IMR-90 (cell line): ENCODE results near the gene TOMM20L. TPM values are rescaled to one million over a fixed set of nuclear protein-coding genes. Genes with fewer than 3 reads are reported as not detected.
"Not testable (repeated sequence)": the region's sequence is repeated elsewhere in the genome, so short reads cannot be mapped to it uniquely, and the experiment has no call there.

Experiments used
- ATAC-seq: fragments of 200-7000 bp; cut with Tn5 transposase; 2 replicates; pipeline ENCODE4 v1.9.1; 2020; ENCODE audit warnings: low read depth, mild to moderate bottlenecking, moderate library complexity
- BruUV-seq: library from RNA; stranded (reverse); fragments of 400-500 nt; replicated peaks from 2 replicates; lab custom pipeline; 2021; lab: Mats Ljungman, UMichigan
- CTCF ChIA-PET: fragments of 300-600 bp; formaldehyde crosslinking; extraction: SDS; loops from one replicate; lab custom pipeline; 2021; ENCODE audit warnings: antibody characterized with exemption; lab: Yijun Ruan, JAX
- POLR2A ChIA-PET: fragments of 300-600 bp; sonication (Branson Sonifier 250); formaldehyde crosslinking; loops from one replicate; lab custom pipeline; 2022; ENCODE audit warnings: antibody characterized with exemption; ENCODE audit not compliant: unreplicated experiment; lab: Charles Lee
- DNase-seq: peaks from one replicate; pipeline ENCODE4 v3.0.0; 2013
- H2AFZ ChIP-seq: replicated peaks from 2 replicates; pipeline ENCODE3; 2013; ENCODE audit warnings: low read length, mild to moderate bottlenecking; ENCODE audit not compliant: poor library complexity
- H2AK5ac ChIP-seq: 2 replicates; pipeline ENCODE4 v1.6.1; 2013; ENCODE audit warnings: low read depth, low read length, inconsistent platforms
- H2AK9ac ChIP-seq: replicated peaks from 2 replicates; pipeline ENCODE3; 2013; ENCODE audit warnings: mild to moderate bottlenecking, low read depth, low read length, moderate library complexity; ENCODE audit not compliant: poor library complexity
- H2BK120ac ChIP-seq: 2 replicates; pipeline ENCODE4 v1.6.1; 2013; ENCODE audit warnings: low read depth, low read length, inconsistent platforms
- H2BK15ac ChIP-seq: 3 replicates; pipeline ENCODE4 v1.6.1; 2013; ENCODE audit warnings: low read depth, low read length, inconsistent platforms
- H2BK20ac ChIP-seq: 2 replicates; pipeline ENCODE4 v1.6.1; 2013; ENCODE audit warnings: low read depth, mild to moderate bottlenecking, inconsistent platforms, low read length, moderate library complexity
- H2BK5ac ChIP-seq: 2 replicates; pipeline ENCODE4 v1.6.1; 2013; ENCODE audit warnings: mild to moderate bottlenecking, low read depth, low read length, inconsistent platforms; ENCODE audit not compliant: poor library complexity, severe bottlenecking
- H3K14ac ChIP-seq: replicated peaks from 2 replicates; pipeline ENCODE4 v1.6.1; 2013; ENCODE audit warnings: low read depth, low read length, inconsistent platforms
- H3K18ac ChIP-seq: 2 replicates; pipeline ENCODE4 v1.6.1; 2013; ENCODE audit warnings: low read depth, low read length, control low read depth
- H3K23ac ChIP-seq: 2 replicates; pipeline ENCODE4 v1.6.1; 2013; ENCODE audit warnings: low read depth, low read length, inconsistent platforms
- H3K27ac ChIP-seq: 2 replicates; pipeline ENCODE4 v1.5.1; 2013; ENCODE audit warnings: mild to moderate bottlenecking, control low read depth, low read length; ENCODE audit not compliant: insufficient read depth
- H3K27me3 ChIP-seq: 2 replicates; pipeline ENCODE4 v1.6.1; 2013; ENCODE audit warnings: low read length; ENCODE audit not compliant: control insufficient read depth, insufficient read depth
- H3K36me3 ChIP-seq: 2 replicates; pipeline ENCODE4 v1.6.1; 2013; ENCODE audit warnings: low read length, mixed read lengths; ENCODE audit not compliant: control insufficient read depth, insufficient read depth
- H3K4ac ChIP-seq: 2 replicates; pipeline ENCODE4 v1.6.1; 2013; ENCODE audit warnings: low read depth, low read length, inconsistent platforms
- H3K4me1 ChIP-seq: 2 replicates; pipeline ENCODE4 v1.6.1; 2013; ENCODE audit warnings: low read length, mixed read lengths; ENCODE audit not compliant: control insufficient read depth, insufficient read depth
- H3K4me2 ChIP-seq: 2 replicates; pipeline ENCODE4 v1.6.1; 2013; ENCODE audit warnings: low read depth, mild to moderate bottlenecking, control low read depth, low read length, moderate library complexity
- H3K4me3 ChIP-seq: 2 replicates; pipeline ENCODE4 v1.5.1; 2013; ENCODE audit warnings: low read depth, mild to moderate bottlenecking, control low read depth, low read length, moderate library complexity; ENCODE audit not compliant: insufficient read depth
- H3K56ac ChIP-seq: 2 replicates; pipeline ENCODE4 v1.6.1; 2013; ENCODE audit warnings: low read length, inconsistent platforms; ENCODE audit not compliant: insufficient read depth; ENCODE audit errors: extremely low read depth
- H3K79me1 ChIP-seq, 2 experiments: 2 replicates each; pipeline ENCODE4 v1.6.1; 2013; ENCODE audit warnings: low read length in 2 of 2, inconsistent platforms in 1 of 2, low read depth in 1 of 2
- H3K9ac ChIP-seq: 2 replicates; pipeline ENCODE4 v1.6.1; 2013; ENCODE audit warnings: low read depth, low read length, control low read depth
- H3K9me1 ChIP-seq: 2 replicates; pipeline ENCODE4 v1.6.1; 2013; ENCODE audit warnings: low read length, inconsistent platforms; ENCODE audit not compliant: insufficient read depth
- H3K9me3 ChIP-seq: 2 replicates; pipeline ENCODE4 v1.6.1; 2013; ENCODE audit warnings: low read length; ENCODE audit not compliant: control insufficient read depth, insufficient read depth
- H4K20me1 ChIP-seq: 2 replicates; pipeline ENCODE4 v1.6.1; 2013; ENCODE audit warnings: low read length, inconsistent platforms; ENCODE audit not compliant: insufficient read depth
- H4K5ac ChIP-seq: 2 replicates; pipeline ENCODE4 v1.6.1; 2013; ENCODE audit warnings: mild to moderate bottlenecking, low read depth, low read length, control low read depth
- H4K8ac ChIP-seq, 2 experiments: 2 replicates each; pipeline ENCODE4 v1.6.1; 2013; ENCODE audit warnings: low read depth in 2 of 2, low read length in 2 of 2, control low read depth in 1 of 2, inconsistent platforms in 1 of 2
- H4K91ac ChIP-seq: 2 replicates; pipeline ENCODE4 v1.6.1; 2013; ENCODE audit warnings: low read depth, low read length, inconsistent platforms; ENCODE audit not compliant: insufficient read depth
- WGBS, 2 experiments: methylation state at CpG; one replicate each; pipeline versions ENCODE4 v1.1.5 to v1.1.7; 2013; ENCODE audit warnings: missing lambda C conversion rate in 2 of 2; ENCODE audit not compliant: insufficient read length in 1 of 2; ENCODE audit errors: extremely low coverage in 2 of 2; 5-methylcytosine and 5-hydroxymethylcytosine counted together
- dilution Hi-C: fragments of 300-500 bp; cut with HindIII; formaldehyde crosslinking; loops from one replicate; pipeline ENCODE4 v1.14.3; 2018; ENCODE audit warnings: low sequenced_read_pairs; ENCODE audit not compliant: unreplicated experiment
- in situ Hi-C: fragments of 300-500 bp; cut with MboI; formaldehyde crosslinking; loops from 3 replicates; pipeline ENCODE4 v1.14.3; 2019; ENCODE audit warnings: low sequenced_read_pairs, inconsistent platforms, mixed read lengths
- intact Hi-C: fragments of 100-400 bp; cut with micrococcal nuclease; formaldehyde crosslinking; loops from 2 replicates; pipeline ENCODE4 v1.10.0; 2022
- polyA plus RNA-seq, 3 experiments: library from polyadenylated mRNA; depleted of rRNA; stranded (reverse); fragments of >200 nt; gene quantifications; 2 replicates each; pipeline ENCODE4 v1.2.3, GENCODE V29; 2012; ENCODE audit warnings: low replicate concordance in 1 of 3
- total RNA-seq: library from RNA; depleted of rRNA; stranded (reverse); fragments of >200 nt; gene quantifications from 2 replicates; pipeline ENCODE4 v1.2.3, GENCODE V29; 2012
- TF ChIP-seq, protein P1 (sequence below): fragments of 150-350 bp; IDR thresholded peaks from 2 replicates; pipeline ENCODE4 v1.6.1; 2017; ENCODE audit warnings: mild to moderate bottlenecking, antibody characterized with exemption, low read length, low read depth

Gene TOMM20L
- total and polyA plus RNA-seq, 2 of the 4 experiments (the other 2 are of a cell fraction), result not detected

DNA sequence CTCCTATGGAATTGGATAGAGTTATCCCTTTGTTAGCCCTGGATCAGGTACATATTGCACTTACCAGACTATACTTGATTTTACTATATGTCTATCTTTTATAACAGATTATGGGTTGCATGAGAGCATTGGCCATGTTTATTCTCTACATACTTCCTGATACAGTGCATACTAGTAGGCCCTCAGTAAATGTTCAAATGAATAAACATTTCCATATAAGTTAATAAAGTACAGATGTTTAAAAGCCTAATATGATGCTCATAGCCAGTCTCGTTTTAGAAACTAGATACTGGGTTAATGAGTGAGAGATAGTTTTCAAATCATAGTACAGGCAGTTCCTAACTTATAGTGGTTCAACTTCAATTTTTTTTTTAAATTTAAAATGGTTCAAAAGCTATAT is 39.5 kb upstream of the TOMM20L start:
- Histone ChIP-seq H2BK5ac (peak overlapping the region; percentile 74), H2AK9ac (no peak overlapping the region), H3K79me1 (peaks cover 0 to 2% of the 10 kb centered on the region in 2 experiments; a peak in 1 of 4 replicates), H3K27me3 (no peaks in the 10 kb centered on the region), H3K36me3 (peaks cover 23% of the 10 kb centered on the region), H4K8ac (peak overlapping the region; percentile 4 to 72; a peak in 2 of 4 replicates), H3K9me1 (no peaks in the 10 kb centered on the region), H2AK5ac (no peak overlapping the region), H3K56ac (no peak overlapping the region), H3K4ac (no peak overlapping the region), H4K5ac (peak overlapping the region; percentile 78; the same call in 1 of the 2 replicates), H3K4me1 (peaks cover 3% of the 10 kb centered on the region; the same call in 1 of the 2 replicates), H4K20me1 (no peaks in the 10 kb centered on the region), H3K4me2 (peak overlapping the region; percentile 49; the same call in 1 of the 2 replicates), H3K9ac (no peak overlapping the region), H3K18ac (peak overlapping the region; percentile 85), H3K14ac (no peak overlapping the region), H2BK120ac (peak overlapping the region; percentile 65; the same call in 1 of the 2 replicates), H3K27ac (peak overlapping the region; percentile 69; the same call in 1 of the 2 replicates), H2BK15ac (no peak overlapping the region), H3K9me3 (no peaks in the 10 kb centered on the region), H3K23ac (no peak overlapping the region), H4K91ac (peak overlapping the region; percentile 68), H2BK20ac (peak overlapping the region; percentile 48; the same call in 1 of the 2 replicates), H3K4me3 (no peak overlapping the region), H2AFZ (no peak overlapping the region)
- BruUV-seq, result no TSS peak
- ChIA-PET POLR2A (no interaction called here), CTCF (interaction anchor here (0.7 kb wide), 1 partner anchor 27 kb away, joined by 3 read pairs; no protein-coding TSS in a partner anchor)
- in situ Hi-C loops (no loop called here), dilution Hi-C loops (no loop called here), intact Hi-C loops (loop anchor here (5.0 kb wide), 1 partner anchor 54 kb away; no protein-coding TSS in a partner anchor)
- TF ChIP-seq, protein P1, sequence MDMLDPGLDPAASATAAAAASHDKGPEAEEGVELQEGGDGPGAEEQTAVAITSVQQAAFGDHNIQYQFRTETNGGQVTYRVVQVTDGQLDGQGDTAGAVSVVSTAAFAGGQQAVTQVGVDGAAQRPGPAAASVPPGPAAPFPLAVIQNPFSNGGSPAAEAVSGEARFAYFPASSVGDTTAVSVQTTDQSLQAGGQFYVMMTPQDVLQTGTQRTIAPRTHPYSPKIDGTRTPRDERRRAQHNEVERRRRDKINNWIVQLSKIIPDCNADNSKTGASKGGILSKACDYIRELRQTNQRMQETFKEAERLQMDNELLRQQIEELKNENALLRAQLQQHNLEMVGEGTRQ, result no peak
- peak; percentile 61 for DNase-seq
- no CpG with 5 or more reads among the region's 1 CpG for WGBS, 2 experiments
- ATAC-seq, result peak; percentile 90

GRCh38 chr14:58362272-58362671 is 33.5 kb upstream of the TOMM20L start:
- intact Hi-C loops, result loop anchor here (1.0 to 5.0 kb wide), 2 partner anchors 40 to 45 kb away; no protein-coding TSS in a partner anchor
- WGBS, 2 experiments, result no CpG with 5 or more reads among the region's 1 CpG
- H4K91ac ChIP-seq, result not testable (repeated sequence)

More at GRCh38 chr14:58362272-58362671, 33.5 kb upstream of the TOMM20L start:
- H2AK9ac ChIP-seq, H3K18ac ChIP-seq, H3K9me1 ChIP-seq, H3K56ac ChIP-seq, DNase-seq, H2AK5ac ChIP-seq, H3K9me3 ChIP-seq, H4K8ac ChIP-seq, H3K9ac ChIP-seq, ATAC-seq, POLR2A ChIA-PET, H2BK15ac ChIP-seq, dilution Hi-C loops, in situ Hi-C loops, H3K4ac ChIP-seq, H3K79me1 ChIP-seq, H2BK120ac ChIP-seq, H4K5ac ChIP-seq, H2AFZ ChIP-seq, CTCF ChIA-PET, H3K23ac ChIP-seq, H3K14ac ChIP-seq, BruUV-seq, H3K4me3 ChIP-seq, H3K4me2 ChIP-seq, H3K4me1 ChIP-seq, H3K27ac ChIP-seq, H3K27me3 ChIP-seq, H2BK20ac ChIP-seq, H2BK5ac ChIP-seq, H4K20me1 ChIP-seq: not testable (repeated sequence)
- H3K36me3 ChIP-seq, result peaks cover 24% of the 10 kb centered on the region
